LoVo (cell line): ENCODE data around the gene PCK2.
A peak's percentile ranks its signal among the peaks of the same experiment; 100 is the strongest.

Experiments
- DNase-seq: peaks from one replicate; pipeline ENCODE4 v3.0.0-alpha.2; 2016; ENCODE audit warnings: low spot score

PCK2 gene

DNA sequence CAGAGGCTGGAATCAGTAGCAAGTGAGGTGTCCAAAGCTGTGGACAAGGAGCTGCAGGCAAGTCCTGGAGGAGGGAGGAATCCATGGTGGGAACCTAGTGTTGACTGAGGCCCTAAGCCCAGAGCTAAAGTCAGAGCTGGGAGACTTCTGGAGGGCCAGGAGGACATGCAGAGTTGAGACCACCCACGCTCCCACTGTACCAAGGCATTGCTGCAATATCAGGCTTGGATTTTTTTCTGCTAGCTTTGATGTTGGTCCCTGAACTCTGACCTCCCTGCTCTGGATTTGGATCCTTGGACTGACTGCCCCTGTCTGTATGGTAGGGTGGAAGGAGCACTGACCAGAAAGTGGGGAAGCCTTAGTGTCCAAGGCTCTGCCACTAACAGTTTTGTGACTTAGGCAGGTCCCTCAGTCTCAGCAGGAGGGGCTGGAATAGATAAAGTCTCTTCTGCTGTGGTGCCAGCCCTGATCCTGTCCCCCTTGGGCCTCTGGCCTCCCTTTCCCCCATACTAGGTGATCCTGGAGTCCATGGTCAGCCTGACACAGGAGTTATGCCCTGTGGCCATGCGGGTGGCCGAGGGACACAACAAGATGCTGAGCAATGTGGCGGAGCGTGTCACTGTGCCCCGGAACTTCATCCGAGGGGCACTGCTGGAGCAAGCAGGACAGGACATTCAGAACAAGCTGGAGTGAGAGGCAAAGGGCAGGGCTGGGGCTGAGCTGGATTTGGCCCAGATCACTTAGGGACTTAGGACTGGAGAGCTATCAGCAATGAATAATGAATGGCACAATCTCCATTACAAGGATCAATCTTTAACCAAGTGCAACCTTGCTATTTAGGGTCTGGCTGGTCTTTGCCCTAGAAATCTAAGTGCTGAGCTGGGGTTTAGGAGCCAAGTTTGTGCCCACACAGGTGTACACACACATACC is 32.9 kb upstream of the PCK2 start:
- DNase-seq: no peak

DNA sequence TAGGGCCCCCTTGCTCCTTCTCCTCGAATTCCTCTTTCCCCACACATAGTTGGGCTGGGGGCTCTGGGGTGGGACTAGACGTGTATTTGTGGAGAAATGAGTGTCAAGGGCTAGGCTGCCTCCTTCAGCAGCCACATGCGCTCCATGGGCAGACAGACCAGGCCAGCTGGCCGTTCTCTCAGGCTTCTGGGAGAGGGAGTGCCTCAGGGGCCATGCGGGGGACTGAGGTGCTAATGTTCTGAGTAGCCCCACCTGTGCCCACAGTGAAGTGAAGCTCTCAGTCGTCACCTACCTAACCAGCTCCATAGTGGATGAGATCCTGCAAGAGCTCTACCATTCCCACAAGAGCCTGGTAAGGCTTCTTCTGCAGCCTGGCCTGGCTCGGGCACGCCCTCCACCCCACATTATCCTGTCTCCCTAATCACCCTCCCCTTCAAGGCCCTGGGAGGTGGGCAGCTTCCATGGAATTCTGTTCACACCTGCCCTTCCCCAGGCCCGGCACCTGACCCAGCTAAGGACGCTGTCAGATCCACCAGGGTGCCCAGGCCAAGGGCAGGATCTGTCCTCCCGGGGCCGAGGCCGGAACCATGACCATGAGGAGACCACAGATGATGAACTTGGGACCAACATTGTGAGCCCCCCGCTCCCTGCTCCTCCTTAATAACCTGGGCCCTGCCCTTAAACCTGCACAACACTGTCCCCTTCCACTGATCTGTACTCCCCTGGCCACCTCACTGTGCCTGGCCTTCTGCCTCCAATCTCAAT is 31.7 kb upstream of the PCK2 start:
- DNase-seq: no peak

DNA sequence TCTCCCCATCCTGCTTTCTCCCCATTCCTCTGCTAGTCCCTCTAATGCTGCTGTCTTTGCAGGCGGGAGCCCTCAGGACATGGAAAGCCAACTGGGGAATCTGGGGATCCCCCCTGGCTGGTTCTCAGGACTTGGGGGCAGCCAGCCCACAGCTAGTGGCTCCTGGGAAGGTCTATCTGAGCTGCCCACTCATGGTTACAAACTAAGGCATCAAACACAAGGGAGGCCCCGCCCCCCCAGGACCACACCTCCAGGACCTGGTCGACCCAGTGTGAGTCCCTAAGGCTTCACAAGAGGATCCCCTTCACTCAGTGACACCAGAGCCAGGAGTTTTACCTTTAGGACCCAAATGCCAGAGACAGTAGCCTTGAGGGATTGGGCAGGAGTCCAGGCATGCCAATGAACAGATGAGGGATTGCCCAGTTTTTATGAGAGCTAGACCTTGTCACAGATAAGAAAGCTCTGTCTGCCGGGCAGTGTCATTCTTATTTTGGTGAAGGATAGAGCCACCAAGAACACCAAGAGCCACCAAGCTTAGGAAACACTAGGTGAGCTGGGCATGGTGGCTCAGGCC is 30.8 kb upstream of the PCK2 start:
- peak; percentile 6 for DNase-seq

DNA sequence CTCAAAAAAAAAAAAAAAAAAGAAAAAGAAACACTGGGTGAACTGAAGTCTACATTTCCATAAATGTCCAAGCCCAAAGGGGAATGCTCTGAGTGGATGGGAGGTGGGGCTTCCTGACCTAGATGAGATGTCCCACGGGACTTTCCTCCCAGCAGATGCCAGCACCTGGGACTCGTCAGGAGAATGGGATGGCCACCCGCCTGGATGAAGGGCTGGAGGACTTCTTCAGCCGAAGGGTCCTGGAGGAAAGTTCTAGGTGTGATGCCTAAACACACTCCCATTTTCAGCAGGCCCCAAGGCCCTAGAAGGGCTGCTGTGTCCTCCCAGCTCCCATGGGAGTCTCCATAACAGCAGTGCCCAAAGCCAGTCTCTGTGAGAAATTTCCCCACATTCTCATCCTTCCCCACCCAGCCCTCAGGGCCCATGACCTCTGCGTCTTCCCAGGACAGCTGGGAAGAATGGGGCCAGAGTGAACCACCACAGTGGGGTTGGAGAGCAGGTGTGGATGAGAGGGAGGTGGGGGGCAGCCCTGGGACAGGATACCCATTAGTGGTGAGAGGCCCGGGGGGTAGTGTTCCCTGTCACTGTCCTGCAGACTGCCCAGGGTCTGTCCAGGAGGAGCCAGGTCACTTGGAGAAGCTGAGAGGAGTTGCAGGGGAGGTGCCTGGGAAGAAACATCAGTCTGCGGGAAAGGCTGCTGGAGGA is 29.9 kb upstream of the PCK2 start:
- no peak for DNase-seq

DNA sequence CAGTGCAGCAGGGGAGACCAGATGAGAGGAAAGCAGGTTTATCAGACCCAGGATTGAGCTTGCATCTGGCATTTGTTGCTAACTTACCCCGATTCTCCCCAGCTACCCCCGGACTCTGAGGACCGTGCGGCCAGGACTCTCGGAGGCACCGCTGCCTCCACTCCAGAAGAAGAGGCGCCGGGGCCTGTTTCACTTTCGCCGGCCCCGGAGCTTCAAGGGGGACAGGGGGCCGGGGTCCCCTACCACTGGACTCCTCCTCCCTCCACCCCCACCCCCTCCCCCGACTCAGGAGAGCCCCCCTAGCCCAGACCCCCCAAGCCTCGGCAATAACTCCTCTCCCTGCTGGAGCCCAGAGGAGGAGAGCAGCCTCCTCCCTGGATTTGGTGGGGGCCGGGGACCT is 29.3 kb upstream of the PCK2 start:
- DNase-seq: no peak

DNA sequence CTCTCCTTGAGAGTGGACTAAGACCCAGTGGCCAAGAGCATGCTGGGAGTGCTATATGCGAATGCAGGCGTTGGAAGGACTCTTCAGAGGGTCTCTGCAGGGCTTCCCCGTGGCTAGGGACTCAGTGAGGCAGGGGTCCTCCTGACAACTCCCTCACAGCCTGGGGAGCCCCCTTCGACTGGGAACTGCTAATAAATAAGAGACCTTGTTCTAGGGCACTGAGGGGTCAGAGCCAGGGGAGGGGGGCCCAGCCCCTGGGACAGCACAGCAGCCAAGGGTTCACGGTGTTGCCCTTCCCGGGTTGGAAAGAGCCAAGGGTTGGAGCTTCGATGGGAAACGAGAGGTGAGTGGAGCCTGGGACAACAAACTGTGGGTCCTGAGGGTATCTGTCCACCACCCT is 28.7 kb upstream of the PCK2 start:
- no peak for DNase-seq

DNA sequence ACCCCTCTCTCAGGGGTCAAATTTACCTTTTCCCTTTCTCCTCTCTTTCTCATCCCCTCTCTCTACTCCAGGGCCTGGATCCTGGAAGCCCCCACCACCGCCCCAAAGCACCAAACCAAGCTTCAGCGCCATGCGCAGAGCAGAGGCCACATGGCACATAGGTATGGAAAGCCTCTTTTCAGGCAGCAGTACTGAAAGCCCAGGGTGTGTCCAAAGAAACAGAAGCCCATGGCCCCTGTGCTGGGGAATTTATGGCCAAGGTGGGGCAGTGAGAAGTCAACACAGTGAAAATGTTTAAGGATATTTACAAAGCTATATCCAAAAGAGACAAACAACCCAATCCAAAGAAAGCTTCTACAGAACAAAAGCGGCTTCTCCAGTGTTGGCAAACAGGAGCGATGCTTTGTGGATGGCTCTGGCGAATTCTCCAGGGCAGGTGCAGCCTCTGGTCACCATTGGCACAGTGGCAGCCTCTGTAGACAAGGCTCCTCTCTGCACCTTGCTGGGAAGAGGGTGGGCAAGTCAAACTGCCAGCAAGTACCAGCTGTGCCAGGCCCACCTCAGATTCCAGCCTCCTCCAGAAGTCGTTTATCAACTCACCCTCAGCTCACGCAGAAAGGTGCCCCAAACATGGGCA is 27.5 kb upstream of the PCK2 start:
- DNase-seq: no peak

DNA sequence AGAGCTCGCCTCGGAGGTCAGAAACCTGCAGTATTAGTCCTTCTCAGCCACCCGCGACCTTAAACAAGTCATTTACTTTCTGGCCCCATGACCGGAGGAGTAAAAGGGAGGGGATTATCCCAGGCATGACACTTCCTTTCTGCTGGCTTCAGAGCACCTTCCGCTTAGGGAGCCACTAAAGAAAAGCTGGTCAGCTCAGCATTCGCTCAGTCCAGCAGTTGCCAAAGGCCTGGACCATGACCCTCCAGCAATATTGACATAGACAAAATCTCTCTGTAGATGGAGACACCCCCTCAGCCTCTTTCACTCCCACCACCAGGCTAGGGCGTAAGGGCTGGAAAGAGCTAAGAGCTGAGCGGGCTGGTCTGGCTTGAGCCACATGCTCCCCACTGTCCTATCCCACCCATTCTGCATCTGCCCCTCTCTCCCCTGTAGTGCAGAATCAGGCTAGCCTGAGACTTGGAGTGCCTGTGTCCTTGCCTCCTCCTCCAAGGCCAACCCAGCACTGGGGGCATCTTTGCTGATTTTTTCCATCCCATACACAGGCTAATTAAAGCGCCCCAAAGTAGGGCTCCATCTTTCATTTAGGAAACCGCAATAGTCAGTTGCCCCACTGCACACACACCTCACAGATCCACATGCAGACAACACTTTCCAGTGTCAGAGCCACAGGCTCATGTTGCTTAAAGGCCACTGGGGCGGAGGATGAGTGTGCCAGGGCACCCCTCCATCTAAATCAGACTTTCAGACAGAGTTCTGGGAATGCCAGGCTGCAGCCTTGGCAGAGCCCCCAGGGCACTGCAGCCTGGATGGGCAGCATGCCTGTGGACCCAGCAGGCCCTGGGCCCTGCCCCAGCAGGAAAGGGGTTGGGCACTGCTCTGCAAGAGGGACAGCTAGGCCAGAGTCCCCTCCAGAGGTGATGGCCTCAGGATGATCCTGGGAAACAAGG is 26.7 kb upstream of the PCK2 start:
- DNase-seq: no peak

DNA sequence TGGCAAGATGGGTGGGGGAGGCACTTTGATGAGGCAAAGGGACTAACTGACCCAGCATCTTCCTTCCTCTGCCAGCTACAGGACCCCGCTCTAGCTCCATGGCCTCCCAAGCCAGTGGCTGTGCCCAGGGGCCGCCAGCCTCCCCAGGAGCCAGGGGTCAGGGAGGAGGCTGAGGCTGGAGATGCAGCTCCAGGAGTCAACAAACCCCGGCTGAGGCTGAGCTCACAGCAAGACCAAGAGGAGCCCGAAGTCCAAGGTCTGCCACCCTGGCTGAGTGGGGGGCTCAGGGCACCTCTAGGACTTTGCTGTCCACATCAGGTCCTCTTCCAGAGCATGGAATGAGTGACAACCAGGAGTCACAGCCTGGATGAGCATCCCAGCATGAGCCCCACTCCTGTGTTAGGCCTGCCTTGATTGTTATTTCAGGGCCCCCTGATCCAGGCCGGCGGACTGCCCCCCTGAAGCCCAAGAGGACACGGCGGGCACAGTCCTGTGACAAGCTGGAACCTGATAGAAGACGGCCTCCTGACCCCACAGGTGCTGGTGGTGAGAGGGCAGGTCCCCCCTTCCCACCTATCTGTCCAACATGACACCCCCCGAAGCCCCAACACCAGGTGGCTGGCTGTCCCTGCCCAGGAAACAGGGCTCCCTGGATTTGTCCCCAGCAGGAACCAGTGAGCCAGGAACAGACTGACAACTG is 25.2 kb upstream of the PCK2 start:
- DNase-seq: no peak

DNA sequence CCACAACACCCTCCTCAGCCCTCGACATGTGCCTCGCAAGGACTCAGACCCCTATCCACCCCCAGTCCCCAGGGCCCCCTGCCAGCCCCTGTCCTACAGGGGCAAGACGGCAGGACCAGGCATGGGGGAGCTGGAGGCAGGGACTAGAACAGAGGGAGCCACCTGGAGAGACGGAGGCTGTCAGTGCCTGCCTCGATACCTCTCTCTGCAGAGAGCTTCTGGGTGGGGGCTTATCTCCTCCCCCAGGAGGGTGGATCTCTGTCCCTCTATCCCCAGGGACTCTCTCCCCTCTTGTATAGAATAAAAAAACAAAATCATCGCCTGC is 24.7 kb upstream of the PCK2 start:
- no peak for DNase-seq

DNA sequence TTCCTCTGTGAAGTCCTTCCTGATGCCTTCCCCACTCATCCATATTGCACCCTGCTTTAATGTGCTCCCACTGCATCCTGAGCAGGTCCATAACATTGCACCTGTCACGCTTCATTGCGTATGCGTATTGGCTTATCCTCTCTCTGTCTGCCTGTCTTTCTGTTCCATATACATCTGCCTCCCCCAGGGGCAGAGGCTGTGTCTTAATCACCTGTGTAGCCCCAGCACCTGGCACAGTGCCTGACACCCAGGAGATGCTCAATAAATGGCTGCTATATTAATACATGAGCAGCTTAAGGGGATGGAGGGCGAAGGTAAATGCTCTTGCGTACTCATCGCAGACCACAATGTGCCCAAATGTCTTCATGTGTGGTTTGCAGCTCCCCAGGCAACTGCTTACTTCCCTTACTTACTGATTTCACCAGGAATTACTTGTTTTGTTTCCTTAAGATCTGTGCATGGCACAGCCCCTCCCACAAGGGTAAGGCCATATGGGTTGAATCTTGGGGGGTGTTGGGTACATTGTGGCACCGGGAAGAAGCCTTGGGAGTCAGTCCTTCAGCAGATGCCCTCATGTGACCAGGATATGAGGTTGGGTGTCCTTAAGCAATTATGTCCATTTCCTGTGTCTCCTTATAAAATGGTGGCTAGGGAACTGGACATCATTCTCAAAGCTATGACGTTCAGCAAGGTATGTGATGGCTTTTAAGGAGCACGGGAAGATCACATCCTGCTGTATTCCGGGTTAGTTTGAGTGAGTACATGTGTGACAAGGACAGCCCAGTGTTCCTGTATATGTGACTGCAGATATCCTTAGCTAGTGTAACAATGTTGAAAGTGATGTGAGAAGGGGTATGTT is 23.6 kb upstream of the PCK2 start:
- no peak for DNase-seq

DNA sequence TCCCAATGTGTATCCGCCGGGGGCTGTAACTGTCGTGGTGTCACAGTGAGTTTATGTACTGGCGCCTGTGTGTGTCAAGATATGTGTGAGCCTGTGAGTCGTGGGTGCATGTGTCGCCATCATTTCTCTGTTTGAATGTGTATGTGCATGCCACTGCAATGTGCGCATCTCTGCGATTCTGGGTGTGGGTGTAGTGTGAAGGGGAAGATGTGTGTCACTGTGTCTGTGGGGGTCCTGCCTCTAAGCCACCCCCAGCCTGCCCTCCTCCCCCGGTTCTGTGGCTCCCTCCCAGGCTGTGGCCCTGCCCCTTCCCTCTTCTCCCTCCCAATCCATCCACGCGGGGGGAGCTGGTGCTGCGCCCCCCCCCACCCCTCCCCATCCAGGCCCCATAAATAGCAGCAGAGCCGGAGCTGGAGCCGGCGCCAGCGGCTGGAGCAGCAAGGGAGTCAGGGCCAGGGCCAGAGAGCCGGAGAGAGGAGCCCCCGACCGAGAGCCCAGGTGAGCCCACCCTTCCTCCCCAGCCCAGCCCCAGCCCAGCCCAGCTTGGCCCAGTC is 22.9 kb upstream of the PCK2 start, which contains the start of gene CPNE6:
CPNE6 (plus strand) TSS at position 419 of the 554 bp plus-strand sequence. CDS start 1,375 bp downstream, outside the sequence.
- no peak for DNase-seq

DNA sequence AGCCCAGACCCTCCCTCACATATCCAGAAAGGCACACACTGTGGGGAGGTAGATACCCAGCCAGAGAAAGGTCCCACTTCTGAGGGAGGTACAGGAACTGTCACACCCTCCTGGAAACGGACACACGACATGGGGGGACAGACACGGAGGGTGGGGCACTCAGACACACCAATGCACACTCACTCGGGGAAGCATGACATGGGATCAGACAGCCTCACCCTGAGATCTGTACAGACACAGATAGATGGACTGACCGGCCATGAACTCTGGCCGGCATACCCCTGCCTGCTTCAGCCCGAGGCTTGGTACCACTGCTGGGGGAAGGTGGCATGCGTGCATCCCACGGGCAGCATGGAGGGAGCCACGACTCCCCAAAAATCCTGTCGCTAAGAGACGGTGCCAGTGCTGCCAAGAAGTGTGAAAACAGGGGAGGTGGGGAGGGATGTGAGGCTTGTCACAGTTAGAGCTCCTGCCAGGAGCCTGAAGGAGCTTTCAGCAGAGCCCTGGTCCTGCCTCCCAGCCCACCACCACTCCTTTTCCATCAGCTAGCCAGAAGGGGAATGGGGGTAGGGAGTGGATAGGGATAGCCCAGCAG is 22.2 kb upstream of the PCK2 start:
- no peak for DNase-seq

DNA sequence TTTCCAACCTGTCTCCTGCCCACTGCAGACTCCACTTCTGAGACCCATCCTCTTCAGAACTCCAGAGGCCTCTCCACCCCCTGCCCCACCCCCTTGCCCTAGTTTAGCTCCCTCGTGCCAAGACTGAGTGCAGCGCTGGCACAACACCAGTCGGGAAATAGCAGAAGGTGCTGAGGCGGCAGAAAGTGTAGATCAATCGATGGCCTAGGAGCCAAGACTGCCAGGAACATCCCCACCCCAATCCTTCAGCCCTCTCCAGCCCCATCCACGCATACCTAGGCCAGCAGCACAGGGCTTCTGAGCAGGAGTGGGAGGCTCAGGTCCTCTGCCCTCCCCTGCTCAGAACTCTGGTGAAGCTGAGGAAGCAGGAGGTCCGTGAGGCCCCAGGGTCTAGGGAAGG is 21.7 kb upstream of the PCK2 start:
- no peak for DNase-seq

DNA sequence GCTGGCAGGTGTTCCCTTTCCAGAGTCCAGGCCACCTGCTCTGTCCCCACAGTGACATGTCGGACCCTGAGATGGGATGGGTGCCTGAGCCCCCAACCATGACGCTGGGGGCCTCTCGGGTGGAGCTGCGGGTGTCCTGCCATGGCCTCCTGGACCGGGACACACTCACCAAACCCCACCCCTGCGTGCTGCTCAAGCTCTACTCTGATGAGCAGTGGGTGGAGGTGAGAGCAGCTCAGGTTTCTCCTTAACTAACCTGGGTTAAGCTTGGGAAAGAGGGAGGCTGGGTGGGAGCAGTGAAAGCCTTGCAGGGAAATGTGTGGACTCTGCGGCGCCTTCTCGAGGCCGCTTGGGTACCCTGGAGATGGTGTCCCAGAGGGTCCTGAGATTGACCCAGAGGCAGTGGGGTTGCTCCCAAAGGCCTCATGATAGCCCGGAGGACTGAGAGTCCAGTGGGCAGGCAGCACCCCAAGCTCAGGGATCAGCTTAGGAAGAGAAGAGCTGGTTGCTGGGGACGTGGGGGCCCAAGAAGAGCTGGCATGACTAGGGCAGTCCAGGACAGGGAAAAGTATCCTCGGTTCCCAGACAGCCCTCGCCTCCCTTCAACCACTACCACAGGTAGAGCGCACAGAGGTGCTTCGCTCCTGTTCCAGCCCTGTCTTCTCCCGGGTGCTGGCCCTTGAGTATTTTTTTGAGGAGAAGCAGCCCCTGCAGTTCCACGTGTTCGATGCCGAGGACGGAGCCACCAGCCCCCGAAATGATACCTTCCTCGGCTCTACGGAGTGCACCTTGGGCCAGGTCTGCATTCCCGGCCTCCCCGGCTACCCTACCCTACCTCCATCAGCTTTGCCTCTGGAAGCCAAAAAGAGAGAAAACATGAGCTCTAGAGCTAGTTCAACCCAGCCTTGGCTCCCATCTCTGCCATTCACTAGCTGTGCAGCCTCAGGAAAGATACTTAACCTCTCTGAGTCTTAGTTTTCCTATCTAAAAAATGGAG is 20.9 kb upstream of the PCK2 start:
- DNase-seq: no peak

DNA sequence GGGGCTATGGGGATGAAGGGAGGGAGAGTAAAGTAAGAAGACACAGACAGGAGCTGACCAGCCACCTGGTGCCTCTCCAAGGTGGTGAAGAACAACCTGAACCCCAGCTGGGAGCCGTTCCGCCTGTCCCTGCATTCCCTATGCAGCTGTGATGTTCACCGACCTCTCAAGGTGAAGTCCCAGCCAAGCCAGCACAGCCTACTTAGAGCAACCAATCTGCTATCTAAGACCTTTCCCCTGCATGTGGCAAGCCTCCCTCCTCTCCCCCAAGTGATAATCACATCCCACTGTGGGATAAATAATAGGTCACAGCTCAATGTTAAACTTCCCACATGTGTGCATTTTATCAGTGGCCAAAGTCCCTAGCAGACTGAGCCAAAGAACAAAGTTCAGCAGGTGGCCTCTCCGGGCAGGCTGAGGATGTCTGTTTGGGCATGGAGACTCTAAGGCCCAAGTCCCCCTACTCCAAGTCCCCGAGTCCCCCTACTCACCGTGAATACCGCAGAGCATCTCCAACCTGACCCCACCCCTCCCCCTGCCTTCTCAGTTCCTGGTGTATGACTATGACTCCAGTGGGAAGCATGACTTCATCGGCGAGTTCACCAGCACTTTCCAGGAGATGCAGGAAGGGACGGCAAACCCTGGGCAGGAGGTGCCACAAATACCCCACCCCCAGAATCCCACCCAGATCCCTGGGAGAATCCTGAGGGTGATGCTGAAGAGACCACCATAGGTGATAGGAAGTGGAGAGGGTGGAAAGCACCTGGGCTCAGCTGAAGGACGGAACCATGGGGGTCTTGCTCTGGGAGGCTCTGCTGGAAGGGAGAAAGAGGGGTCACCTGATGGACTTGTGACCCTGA is 19.3 kb upstream of the PCK2 start:
- no peak for DNase-seq
